GM23248 (cell line): ENCODE data around the gene SARS2.

Source experiments
- EZH2 ChIP-seq: fragments of 200-600 bp; sonication (generic); IDR thresholded peaks from 2 replicates; pipeline ENCODE4 v1.6.1; 2018; ENCODE audit warnings: antibody characterized with exemption, mild to moderate bottlenecking; ENCODE audit not compliant: insufficient read depth, poor library complexity, severe bottlenecking
- EZH2phosphoT487 ChIP-seq: fragments of 200-600 bp; sonication (generic); IDR thresholded peaks from 2 replicates; pipeline ENCODE4 v1.6.1; 2018; ENCODE audit warnings: antibody characterized with exemption, moderate library complexity, mild to moderate bottlenecking, low read depth; ENCODE audit not compliant: insufficient read depth

GRCh38 chr19:38877781-38878574, 52.6 kb downstream of the SARS2 start, which contains the start of gene RINL:
- TF ChIP-seq EZH2, result no peak
- no peak for TF ChIP-seq EZH2phosphoT487
